Activated gamma-delta T cell treated with anti-CD3 and anti-CD28 coated beads, Interleukin-2, amount 50 U/mL, for 16 hours (primary cell): ENCODE data around the gene WWC1.
"Not testable (repeated sequence)": the region's sequence is repeated elsewhere in the genome, so short reads cannot be mapped to it uniquely, and the experiment has no call there.

Experiments used
- DNase-seq: peaks from one replicate; pipeline ENCODE4 v3.0.0-alpha.2; 2020; ENCODE audit warnings: low read depth

WWC1 gene

GRCh38 chr5:168413062-168413461, 121.6 kb downstream of the WWC1 start:
- no peak for DNase-seq

GRCh38 chr5:168413596-168413995, 122.2 kb downstream of the WWC1 start:
- DNase-seq, result no peak

- DNase-seq, result no peak
Observed at GRCh38 chr5:168415401-168415800, 124.0 kb downstream of the WWC1 start.

GRCh38 chr5:168415971-168416370, 124.5 kb downstream of the WWC1 start:
- no peak for DNase-seq

- DNase-seq, result no peak
Observed at GRCh38 chr5:168417731-168418429, 126.4 kb downstream of the WWC1 start.

GRCh38 chr5:168420461-168420860, 129.0 kb downstream of the WWC1 start:
- no peak for DNase-seq

- DNase-seq, result no peak
Observed at GRCh38 chr5:168422431-168422830, 131.0 kb downstream of the WWC1 start.

- DNase-seq, result no peak
Observed at GRCh38 chr5:168423478-168423877, 132.0 kb downstream of the WWC1 start.

- no peak for DNase-seq
Observed at GRCh38 chr5:168423971-168424370, 132.5 kb downstream of the WWC1 start.

- no peak for DNase-seq
Observed at GRCh38 chr5:168424594-168425323, 133.3 kb downstream of the WWC1 start.

GRCh38 chr5:168426007-168426863, 134.8 kb downstream of the WWC1 start:
- DNase-seq, result no peak

- no peak for DNase-seq
Observed at GRCh38 chr5:168426864-168427172, 135.4 kb downstream of the WWC1 start.

GRCh38 chr5:168427224-168427623, 135.8 kb downstream of the WWC1 start:
- DNase-seq, result no peak

- no peak for DNase-seq
Observed at GRCh38 chr5:168428552-168428951, 137.1 kb downstream of the WWC1 start.

GRCh38 chr5:168430296-168430695, 138.9 kb downstream of the WWC1 start:
- no peak for DNase-seq

- no peak for DNase-seq
Observed at GRCh38 chr5:168432903-168433302, 141.5 kb downstream of the WWC1 start.

- no peak for DNase-seq
Observed at GRCh38 chr5:168434001-168434400, 142.6 kb downstream of the WWC1 start.

- no peak for DNase-seq
Observed at GRCh38 chr5:168434746-168435321, 143.4 kb downstream of the WWC1 start.

- not testable (repeated sequence) for DNase-seq
Observed at GRCh38 chr5:168435340-168435739, 143.9 kb downstream of the WWC1 start.

- DNase-seq, result no peak
Observed at GRCh38 chr5:168438349-168438748, 146.9 kb downstream of the WWC1 start.

GRCh38 chr5:168443533-168443932, 152.1 kb downstream of the WWC1 start:
- no peak for DNase-seq

- no peak for DNase-seq
Observed at GRCh38 chr5:168443950-168444700, 152.7 kb downstream of the WWC1 start.
